Measurements from ENCODE around the gene SEMA5A. TPM values are rescaled to one million over a fixed set of nuclear protein-coding genes. Genes with fewer than 3 reads are reported as not detected.

SEMA5A gene
- total RNA-seq, 1 donor from 2014 or later: 31.1 TPM

- Mint-ChIP-seq H3K4me1 (ENCODE audit: unreplicated experiment) (no peaks in the 10 kb centered on the region), H3K27me3 (ENCODE audit: unreplicated experiment) (peaks cover 3% of the 10 kb centered on the region), H3K36me3 (ENCODE audit: low read depth, unreplicated experiment) (peaks cover 13% of the 10 kb centered on the region), H3K4me3 (ENCODE audit: unreplicated experiment) (no peak overlapping the region), H3K9me3 (ENCODE audit: unreplicated experiment) (peaks cover 6% of the 10 kb centered on the region), H3K27ac (ENCODE audit: unreplicated experiment) (no peak overlapping the region)
- DNase-seq (ENCODE audit: low spot score): no peak
- TF ChIP-seq CTCF (IDR thresholded peaks at IDR 0.05; ENCODE audit: unreplicated experiment): no peak
Observed at GRCh38 chr5:9082996-9083395, 462.9 kb downstream of the SEMA5A start.

DNA sequence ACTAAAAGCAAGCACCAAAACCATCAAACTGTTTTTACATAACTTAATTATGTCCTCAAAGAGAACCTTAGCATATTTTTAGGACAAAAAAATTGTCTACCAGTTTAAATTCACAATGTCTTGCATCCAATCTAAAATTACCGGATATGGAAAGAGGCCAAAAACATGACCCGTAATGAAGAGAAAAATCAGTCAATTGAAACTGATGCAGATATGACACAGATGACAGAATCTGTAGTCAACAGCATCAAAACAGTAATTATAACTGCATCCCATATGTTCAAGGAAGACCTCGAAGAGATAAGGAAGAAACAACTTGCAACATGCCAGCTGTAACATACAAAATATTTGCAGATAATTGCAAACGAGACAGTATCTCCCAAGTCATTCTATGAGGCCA is 473.2 kb downstream of the SEMA5A start:
- no peak overlapping the region for H3K4me3 Mint-ChIP-seq (ENCODE audit: unreplicated experiment)
- no peaks in the 10 kb centered on the region for H3K27me3 Mint-ChIP-seq (ENCODE audit: unreplicated experiment)
- DNase-seq (ENCODE audit: low spot score): no peak
- no peaks in the 10 kb centered on the region for H3K4me1 Mint-ChIP-seq (ENCODE audit: unreplicated experiment)
- no peak overlapping the region for H3K27ac Mint-ChIP-seq (ENCODE audit: unreplicated experiment)
- no peak for TF ChIP-seq CTCF (IDR thresholded peaks at IDR 0.05; ENCODE audit: unreplicated experiment)
- no peaks in the 10 kb centered on the region for H3K36me3 Mint-ChIP-seq (ENCODE audit: low read depth, unreplicated experiment)
- no peaks in the 10 kb centered on the region for H3K9me3 Mint-ChIP-seq (ENCODE audit: unreplicated experiment)

DNA sequence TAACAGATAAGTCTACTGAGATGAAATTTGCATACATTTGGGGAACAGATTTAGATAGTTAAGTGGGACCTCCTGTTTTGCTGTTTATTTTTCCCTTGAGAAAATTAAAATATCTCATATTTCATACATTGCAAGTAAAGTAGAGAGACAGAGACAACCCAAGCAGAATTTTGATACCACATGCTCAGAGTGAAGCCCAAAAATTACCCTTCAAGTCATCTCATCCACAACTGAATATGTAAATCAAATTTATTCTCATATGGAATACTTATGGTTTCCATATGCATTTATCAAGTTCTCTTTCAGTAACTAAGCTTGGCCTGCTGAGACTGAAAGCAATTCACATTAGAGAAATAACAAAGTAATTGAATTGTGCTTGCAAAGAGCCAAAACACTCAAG is 474.4 kb downstream of the SEMA5A start:
- H3K9me3 Mint-ChIP-seq (ENCODE audit: unreplicated experiment): no peaks in the 10 kb centered on the region
- H3K4me1 Mint-ChIP-seq (ENCODE audit: unreplicated experiment): no peaks in the 10 kb centered on the region
- H3K4me3 Mint-ChIP-seq (ENCODE audit: unreplicated experiment): no peak overlapping the region
- no peaks in the 10 kb centered on the region for H3K36me3 Mint-ChIP-seq (ENCODE audit: low read depth, unreplicated experiment)
- no peak overlapping the region for H3K27ac Mint-ChIP-seq (ENCODE audit: unreplicated experiment)
- H3K27me3 Mint-ChIP-seq (ENCODE audit: unreplicated experiment): no peaks in the 10 kb centered on the region
- no peak for TF ChIP-seq CTCF (IDR thresholded peaks at IDR 0.05; ENCODE audit: unreplicated experiment)
- no peak for DNase-seq (ENCODE audit: low spot score)

DNA sequence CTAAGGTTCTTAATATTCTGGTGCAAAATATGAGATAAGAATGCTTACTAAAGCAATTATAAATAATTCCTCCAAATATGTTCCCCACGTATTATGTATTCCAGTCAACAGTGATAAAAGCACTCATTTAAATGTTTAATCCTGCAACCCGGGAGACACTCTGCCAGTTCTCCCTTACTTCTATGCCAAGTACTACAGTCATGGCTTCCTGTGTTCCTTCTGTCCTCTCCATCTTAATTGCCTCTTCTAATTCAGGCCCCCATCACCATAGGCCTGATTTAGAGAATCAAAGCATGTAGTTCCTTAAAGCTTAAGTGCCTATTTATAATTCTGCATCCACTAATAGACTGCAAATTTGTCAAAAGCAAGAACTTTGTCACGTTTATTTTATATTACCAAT is 474.8 kb downstream of the SEMA5A start:
- peaks cover 1% of the 10 kb centered on the region for H3K27me3 Mint-ChIP-seq (ENCODE audit: unreplicated experiment)
- no peak for DNase-seq (ENCODE audit: low spot score)
- no peak overlapping the region for H3K27ac Mint-ChIP-seq (ENCODE audit: unreplicated experiment)
- no peak overlapping the region for H3K4me3 Mint-ChIP-seq (ENCODE audit: unreplicated experiment)
- no peak for TF ChIP-seq CTCF (IDR thresholded peaks at IDR 0.05; ENCODE audit: unreplicated experiment)
- H3K4me1 Mint-ChIP-seq (ENCODE audit: unreplicated experiment): no peaks in the 10 kb centered on the region
- H3K9me3 Mint-ChIP-seq (ENCODE audit: unreplicated experiment): no peaks in the 10 kb centered on the region
- H3K36me3 Mint-ChIP-seq (ENCODE audit: low read depth, unreplicated experiment): no peaks in the 10 kb centered on the region

GRCh38 chr5:9069650-9070049 is 476.2 kb downstream of the SEMA5A start:
- no peak for TF ChIP-seq CTCF (IDR thresholded peaks at IDR 0.05; ENCODE audit: unreplicated experiment)
- Mint-ChIP-seq H3K4me1 (ENCODE audit: unreplicated experiment) (no peaks in the 10 kb centered on the region), H3K4me3 (ENCODE audit: unreplicated experiment) (no peak overlapping the region), H3K9me3 (ENCODE audit: unreplicated experiment) (no peaks in the 10 kb centered on the region), H3K27ac (ENCODE audit: unreplicated experiment) (no peak overlapping the region), H3K36me3 (ENCODE audit: low read depth, unreplicated experiment) (no peaks in the 10 kb centered on the region), H3K27me3 (ENCODE audit: unreplicated experiment) (peaks cover 1% of the 10 kb centered on the region)
- DNase-seq (ENCODE audit: low spot score): no peak
